NB4 (cell line): ENCODE measurements around the gene TAF10.

Experiments
- POLR2A ChIP-seq: IDR thresholded peaks from 2 replicates; pipeline ENCODE4 v1.6.1; 2011; ENCODE audit warnings: mild to moderate bottlenecking; ENCODE audit not compliant: insufficient read length; ENCODE audit errors: extremely low read depth
- TF ChIP-seq, protein P1 (sequence below): IDR thresholded peaks from one replicate; pipeline ENCODE4 v1.5.1; 2012; ENCODE audit warnings: low read depth, low read length
- TF ChIP-seq, protein P2 (sequence below): IDR thresholded peaks from 2 replicates; pipeline ENCODE4 v1.6.1; 2011; ENCODE audit warnings: low read depth, low read length

DNA sequence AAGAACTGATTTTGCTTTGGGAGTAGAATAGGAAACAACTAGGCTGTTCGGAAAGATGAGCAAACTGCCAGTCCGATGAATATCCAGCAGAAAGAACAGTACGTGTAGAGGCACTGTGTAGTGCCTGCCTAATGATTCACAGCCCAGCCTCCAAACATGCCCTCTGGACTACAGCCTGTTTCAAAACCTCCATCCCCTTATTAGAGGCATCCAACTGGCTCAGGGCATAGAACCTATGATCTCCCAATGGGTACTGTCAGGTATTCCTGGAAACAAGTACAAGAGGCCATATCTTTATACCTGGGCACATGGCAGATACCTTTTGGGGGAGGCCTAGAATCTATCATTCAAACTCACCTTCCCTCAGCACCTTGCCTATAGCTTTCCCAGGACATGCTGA, 13.5 kb downstream of the TAF10 start:
- TF ChIP-seq, protein P1, sequence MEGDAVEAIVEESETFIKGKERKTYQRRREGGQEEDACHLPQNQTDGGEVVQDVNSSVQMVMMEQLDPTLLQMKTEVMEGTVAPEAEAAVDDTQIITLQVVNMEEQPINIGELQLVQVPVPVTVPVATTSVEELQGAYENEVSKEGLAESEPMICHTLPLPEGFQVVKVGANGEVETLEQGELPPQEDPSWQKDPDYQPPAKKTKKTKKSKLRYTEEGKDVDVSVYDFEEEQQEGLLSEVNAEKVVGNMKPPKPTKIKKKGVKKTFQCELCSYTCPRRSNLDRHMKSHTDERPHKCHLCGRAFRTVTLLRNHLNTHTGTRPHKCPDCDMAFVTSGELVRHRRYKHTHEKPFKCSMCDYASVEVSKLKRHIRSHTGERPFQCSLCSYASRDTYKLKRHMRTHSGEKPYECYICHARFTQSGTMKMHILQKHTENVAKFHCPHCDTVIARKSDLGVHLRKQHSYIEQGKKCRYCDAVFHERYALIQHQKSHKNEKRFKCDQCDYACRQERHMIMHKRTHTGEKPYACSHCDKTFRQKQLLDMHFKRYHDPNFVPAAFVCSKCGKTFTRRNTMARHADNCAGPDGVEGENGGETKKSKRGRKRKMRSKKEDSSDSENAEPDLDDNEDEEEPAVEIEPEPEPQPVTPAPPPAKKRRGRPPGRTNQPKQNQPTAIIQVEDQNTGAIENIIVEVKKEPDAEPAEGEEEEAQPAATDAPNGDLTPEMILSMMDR: no peak
- no peak for TF ChIP-seq POLR2A
- TF ChIP-seq, protein P2, sequence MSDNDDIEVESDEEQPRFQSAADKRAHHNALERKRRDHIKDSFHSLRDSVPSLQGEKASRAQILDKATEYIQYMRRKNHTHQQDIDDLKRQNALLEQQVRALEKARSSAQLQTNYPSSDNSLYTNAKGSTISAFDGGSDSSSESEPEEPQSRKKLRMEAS: no peak
